ENCODE measurements around the gene CCR5.

DNA sequence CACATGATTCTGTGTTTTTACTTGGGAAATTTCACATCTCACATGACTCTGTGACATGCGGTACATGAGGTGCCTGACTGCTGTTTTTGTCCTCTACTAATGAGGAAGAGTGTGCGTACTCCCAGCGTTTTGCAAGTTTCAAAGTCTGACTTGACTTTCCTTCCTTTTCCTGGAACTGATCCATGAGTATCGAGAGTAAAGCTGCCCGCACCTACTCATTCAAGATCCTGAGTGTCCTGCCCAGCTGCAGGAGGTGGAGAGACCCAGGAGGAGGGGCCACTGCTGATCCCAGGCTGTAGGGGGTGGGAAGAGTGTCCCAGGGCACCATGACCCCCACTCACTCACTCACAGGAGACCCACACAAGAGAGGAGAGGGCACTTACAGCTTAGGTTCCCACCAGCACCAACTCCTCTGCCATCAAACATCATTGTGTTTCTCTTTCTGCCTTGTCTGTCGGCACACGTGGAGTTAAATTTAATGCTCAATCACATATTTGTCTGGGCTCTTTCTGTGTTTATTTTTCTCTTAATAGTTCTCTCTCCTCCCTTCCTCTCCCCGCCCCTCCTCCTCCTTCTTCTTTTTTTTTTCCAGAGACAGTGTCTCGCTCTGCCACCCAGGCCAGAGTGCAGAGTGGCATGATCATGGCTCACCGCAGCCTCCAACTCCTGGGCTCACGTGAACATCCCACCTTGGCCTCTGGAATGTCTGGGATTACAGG, 34.7 kb downstream of the CCR5 start:
- TF ChIP-seq, protein P1, sequence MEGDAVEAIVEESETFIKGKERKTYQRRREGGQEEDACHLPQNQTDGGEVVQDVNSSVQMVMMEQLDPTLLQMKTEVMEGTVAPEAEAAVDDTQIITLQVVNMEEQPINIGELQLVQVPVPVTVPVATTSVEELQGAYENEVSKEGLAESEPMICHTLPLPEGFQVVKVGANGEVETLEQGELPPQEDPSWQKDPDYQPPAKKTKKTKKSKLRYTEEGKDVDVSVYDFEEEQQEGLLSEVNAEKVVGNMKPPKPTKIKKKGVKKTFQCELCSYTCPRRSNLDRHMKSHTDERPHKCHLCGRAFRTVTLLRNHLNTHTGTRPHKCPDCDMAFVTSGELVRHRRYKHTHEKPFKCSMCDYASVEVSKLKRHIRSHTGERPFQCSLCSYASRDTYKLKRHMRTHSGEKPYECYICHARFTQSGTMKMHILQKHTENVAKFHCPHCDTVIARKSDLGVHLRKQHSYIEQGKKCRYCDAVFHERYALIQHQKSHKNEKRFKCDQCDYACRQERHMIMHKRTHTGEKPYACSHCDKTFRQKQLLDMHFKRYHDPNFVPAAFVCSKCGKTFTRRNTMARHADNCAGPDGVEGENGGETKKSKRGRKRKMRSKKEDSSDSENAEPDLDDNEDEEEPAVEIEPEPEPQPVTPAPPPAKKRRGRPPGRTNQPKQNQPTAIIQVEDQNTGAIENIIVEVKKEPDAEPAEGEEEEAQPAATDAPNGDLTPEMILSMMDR (conservative IDR thresholded peaks at IDR 0.05; ENCODE audit: low read depth, low read length), result no peak
- TF ChIP-seq EZH2 (IDR thresholded peaks at IDR 0.05; ENCODE audit: low read length, unreplicated experiment) (no peak), EZH2phosphoT487 (IDR thresholded peaks at IDR 0.05; ENCODE audit: borderline replicate concordance, low read length) (no peak)
